Hepatocyte (in vitro differentiated cells): ENCODE results near the gene MFSD8. TPM values are rescaled to one million over a fixed set of nuclear protein-coding genes. Genes with fewer than 3 reads are reported as not detected.

Experiments
- DNase-seq: peaks from one replicate; pipeline ENCODE4 v3.0.0-alpha.2; 2016; ENCODE audit warnings: low spot score
- H2AFZ ChIP-seq: fragments of 200-600 bp; sonication (generic); 2 replicates; pipeline ENCODE4 v1.6.0; 2016; ENCODE audit warnings: antibody characterized with exemption, mild to moderate bottlenecking
- H3K27ac ChIP-seq: fragments of 200-600 bp; sonication (generic); 2 replicates; pipeline ENCODE4 v1.5.1; 2016; ENCODE audit warnings: mild to moderate bottlenecking
- H3K27me3 ChIP-seq: fragments of 200-600 bp; sonication (generic); 2 replicates; pipeline ENCODE4 v1.6.1; 2016
- H3K36me3 ChIP-seq: fragments of 200-600 bp; sonication (generic); replicated peaks from 2 replicates; pipeline ENCODE4 v1.5.1; 2016; ENCODE audit warnings: low read depth; ENCODE audit not compliant: insufficient read depth
- H3K4me1 ChIP-seq: fragments of 200-600 bp; sonication (generic); 2 replicates; pipeline ENCODE4 v1.5.1; 2016; ENCODE audit warnings: mild to moderate bottlenecking, moderate library complexity; ENCODE audit not compliant: insufficient read depth
- H3K4me2 ChIP-seq: fragments of 200-600 bp; sonication (generic); 2 replicates; pipeline ENCODE4 v1.6.0; 2016
- H3K4me3 ChIP-seq: fragments of 200-600 bp; sonication (generic); 2 replicates; pipeline ENCODE4 v1.5.1; 2016; ENCODE audit warnings: mild to moderate bottlenecking
- H3K79me2 ChIP-seq: fragments of 200-600 bp; sonication (generic); 2 replicates; pipeline ENCODE4 v1.6.0; 2017; ENCODE audit warnings: mild to moderate bottlenecking
- H3K9me2 ChIP-seq: fragments of 200-600 bp; sonication (generic); replicated peaks from 2 replicates; pipeline ENCODE4 v1.6.0; 2017; ENCODE audit warnings: mild to moderate bottlenecking; ENCODE audit not compliant: insufficient read depth
- H3K9me3 ChIP-seq: fragments of 200-600 bp; sonication (generic); 2 replicates; pipeline ENCODE4 v1.5.1; 2016; ENCODE audit warnings: low read depth, mild to moderate bottlenecking
- H4K20me1 ChIP-seq: fragments of 200-600 bp; sonication (generic); 2 replicates; pipeline ENCODE4 v1.6.0; 2016; ENCODE audit warnings: mild to moderate bottlenecking; ENCODE audit not compliant: insufficient read depth, poor library complexity, severe bottlenecking
- CTCF ChIP-seq: fragments of 200-600 bp; sonication (generic); IDR thresholded peaks from 2 replicates; pipeline ENCODE4 v1.5.1; 2016; ENCODE audit warnings: antibody characterized with exemption, mild to moderate bottlenecking; ENCODE audit not compliant: poor library complexity
- EZH2 ChIP-seq: fragments of 200-600 bp; sonication (generic); IDR thresholded peaks from 2 replicates; pipeline ENCODE4 v1.6.1; 2016; ENCODE audit warnings: antibody characterized with exemption, mild to moderate bottlenecking, borderline replicate concordance
- EZH2phosphoT487 ChIP-seq: fragments of 200-600 bp; sonication (generic); IDR thresholded peaks from one replicate; pipeline ENCODE4 v1.6.1; 2018; ENCODE audit warnings: antibody characterized with exemption, mild to moderate bottlenecking, low read depth, moderate library complexity; ENCODE audit not compliant: unreplicated experiment, severe bottlenecking
- WGBS: methylation state at CpG from one replicate; pipeline ENCODE4 v1.1.6; 2016; ENCODE audit warnings: low lambda C conversion rate; ENCODE audit errors: missing lambda C conversion rate; 5-methylcytosine and 5-hydroxymethylcytosine counted together
- polyA plus RNA-seq: library from polyadenylated mRNA; unstranded; fragments of >200 nt; fragmentation: Nextera tagmentation; extraction: Ambion mirVana; gene quantifications from 2 replicates; pipeline ENCODE4 v1.2.1, GENCODE V29; 2016
- total RNA-seq: library from RNA; depleted of rRNA; stranded (reverse); fragments of >200 nt; gene quantifications from 2 replicates; pipeline ENCODE4 v1.2.3, GENCODE V29; 2014

The MFSD8 gene
- total and polyA plus RNA-seq, 2 experiments from 2014 or later, result 17.0 to 30.1 TPM

- H3K79me2 ChIP-seq, result no peaks in the 10 kb centered on the region
- H4K20me1 ChIP-seq, result no peaks in the 10 kb centered on the region
- no peak overlapping the region for H3K27ac ChIP-seq
- H3K9me3 ChIP-seq, result no peaks in the 10 kb centered on the region
- no peaks in the 10 kb centered on the region for H3K4me1 ChIP-seq
- H3K9me2 ChIP-seq, result no peaks in the 10 kb centered on the region
- no peak overlapping the region for H2AFZ ChIP-seq
- WGBS, result 100% methylated on average over 2 of the region's 2 CpGs
- no peak overlapping the region for H3K4me3 ChIP-seq
- H3K36me3 ChIP-seq, result peaks cover 9% of the 10 kb centered on the region
- no peak overlapping the region for H3K4me2 ChIP-seq
- H3K27me3 ChIP-seq, result no peaks in the 10 kb centered on the region
- TF ChIP-seq EZH2 (no peak), EZH2phosphoT487 (no peak), CTCF (no peak)
- no peak for DNase-seq
These were observed 42.7 kb downstream of the MFSD8 start for GRCh38 chr4:127922226-127922625.

GRCh38 chr4:127920521-127920920, 44.5 kb downstream of the MFSD8 start:
- no peaks in the 10 kb centered on the region for H4K20me1 ChIP-seq
- no peaks in the 10 kb centered on the region for H3K4me1 ChIP-seq
- H2AFZ ChIP-seq, result no peak overlapping the region
- H3K9me3 ChIP-seq, result no peaks in the 10 kb centered on the region
- H3K79me2 ChIP-seq, result no peaks in the 10 kb centered on the region
- H3K4me2 ChIP-seq, result no peak overlapping the region
- no peak for DNase-seq
- 99% methylated on average over 3 of the region's 3 CpGs for WGBS
- peaks cover 5% of the 10 kb centered on the region for H3K36me3 ChIP-seq
- no peaks in the 10 kb centered on the region for H3K9me2 ChIP-seq
- no peak overlapping the region for H3K4me3 ChIP-seq
- H3K27me3 ChIP-seq, result no peaks in the 10 kb centered on the region
- no peak overlapping the region for H3K27ac ChIP-seq
- no peak for TF ChIP-seq EZH2phosphoT487
- TF ChIP-seq CTCF, result no peak
- no peak for TF ChIP-seq EZH2

- H3K27me3 ChIP-seq, result no peaks in the 10 kb centered on the region
- H3K9me3 ChIP-seq, result no peaks in the 10 kb centered on the region
- peaks cover 3% of the 10 kb centered on the region for H3K36me3 ChIP-seq
- no peaks in the 10 kb centered on the region for H3K79me2 ChIP-seq
- no peak overlapping the region for H3K4me2 ChIP-seq
- DNase-seq, result no peak
- no peak overlapping the region for H2AFZ ChIP-seq
- H3K27ac ChIP-seq, result no peak overlapping the region
- no peak overlapping the region for H3K4me3 ChIP-seq
- no peak for TF ChIP-seq EZH2
- no peaks in the 10 kb centered on the region for H3K9me2 ChIP-seq
- no peaks in the 10 kb centered on the region for H4K20me1 ChIP-seq
- no peaks in the 10 kb centered on the region for H3K4me1 ChIP-seq
These were observed 47.8 kb downstream of the MFSD8 start for GRCh38 chr4:127917151-127917550.

GRCh38 chr4:127916512-127916911, 48.5 kb downstream of the MFSD8 start:
- H3K79me2 ChIP-seq, result no peaks in the 10 kb centered on the region
- WGBS, result 97% methylated on average over 3 of the region's 3 CpGs
- TF ChIP-seq EZH2 (no peak), CTCF (no peak), EZH2phosphoT487 (no peak)

More at GRCh38 chr4:127916512-127916911, 48.5 kb downstream of the MFSD8 start:
- Histone ChIP-seq H3K4me3 (no peak overlapping the region), H3K4me1 (no peaks in the 10 kb centered on the region), H3K9me2 (no peaks in the 10 kb centered on the region), H4K20me1 (no peaks in the 10 kb centered on the region), H2AFZ (no peak overlapping the region), H3K27ac (no peak overlapping the region), H3K36me3 (peaks cover 3% of the 10 kb centered on the region), H3K9me3 (no peaks in the 10 kb centered on the region), H3K4me2 (no peak overlapping the region), H3K27me3 (no peaks in the 10 kb centered on the region)
- no peak for DNase-seq
